ENCODE data around the gene MGST2. TPM values are rescaled to one million over a fixed set of nuclear protein-coding genes. Genes with fewer than 3 reads are reported as not detected.

Gene MGST2
- total RNA-seq, 1 experiment from 2014 or later, result 34.1 TPM

DNA sequence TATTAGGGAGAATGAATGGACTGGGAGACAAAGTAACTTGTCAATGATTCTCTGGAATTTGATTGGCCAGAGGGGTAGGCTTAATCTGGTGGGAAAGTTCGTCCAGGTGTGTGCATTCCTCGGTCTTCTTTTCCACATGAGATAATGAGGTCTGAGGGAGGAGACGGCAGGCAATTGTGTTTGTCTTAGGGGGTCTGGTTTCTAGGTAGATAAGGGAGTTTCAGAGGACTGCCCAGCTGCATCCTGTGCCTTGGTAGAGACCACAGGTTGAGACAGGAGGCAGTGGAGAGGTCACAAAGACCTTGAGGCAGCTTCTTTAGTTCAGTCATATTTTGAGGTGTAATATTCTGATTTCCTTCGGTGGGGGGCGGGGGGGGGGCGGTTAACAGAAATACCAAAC is 4.3 kb downstream of the MGST2 start:
- H3K4me1 ChIP-seq (replicated peaks), result peaks cover 11% of the 10 kb centered on the region
- H3K4me3 ChIP-seq, result no peak overlapping the region
- no peak for DNase-seq (ENCODE audit: low read depth in 1 of 2, low spot score in 2 of 2)
- no peaks in the 10 kb centered on the region for H3K27me3 ChIP-seq (replicated peaks)
- no peak overlapping the region for H3K27ac ChIP-seq
- H3K9me3 ChIP-seq (replicated peaks), result no peaks in the 10 kb centered on the region
- no peaks in the 10 kb centered on the region for H3K36me3 ChIP-seq

GRCh38 chr4:139670775-139671174 is 5.2 kb downstream of the MGST2 start:
- Histone ChIP-seq H3K36me3 (no peaks in the 10 kb centered on the region), H3K4me1 (replicated peaks) (peaks cover 8% of the 10 kb centered on the region), H3K4me3 (no peak overlapping the region), H3K9me3 (replicated peaks) (no peaks in the 10 kb centered on the region), H3K27me3 (replicated peaks) (no peaks in the 10 kb centered on the region), H3K27ac (no peak overlapping the region)
- DNase-seq (ENCODE audit: low read depth in 1 of 2, low spot score in 2 of 2), result no peak

GRCh38 chr4:139672215-139672614 is 6.6 kb downstream of the MGST2 start:
- DNase-seq (ENCODE audit: low read depth in 1 of 2, low spot score in 2 of 2), result no peak
- no peaks in the 10 kb centered on the region for H3K9me3 ChIP-seq (replicated peaks)
- no peaks in the 10 kb centered on the region for H3K27me3 ChIP-seq (replicated peaks)

DNA sequence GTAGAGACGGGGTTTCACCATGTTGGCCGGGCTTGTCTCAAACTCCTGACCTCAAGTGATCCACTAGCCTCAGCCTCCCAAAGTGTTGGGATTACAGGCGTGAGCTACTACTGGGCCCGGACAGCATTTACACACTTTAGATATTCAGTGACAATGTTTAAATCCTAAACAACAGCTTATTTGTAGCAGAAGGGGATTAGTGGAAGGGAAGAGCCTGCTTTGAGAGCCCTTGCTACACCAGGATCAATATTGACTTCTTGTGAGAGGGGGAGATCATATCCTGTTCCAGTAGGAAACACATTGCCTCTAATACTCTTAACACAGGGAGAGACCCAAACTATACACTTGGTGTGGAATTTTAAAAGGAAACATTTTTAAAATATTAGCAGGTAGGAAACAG is 7.1 kb downstream of the MGST2 start:
- H3K27ac ChIP-seq, result no peak overlapping the region
- no peaks in the 10 kb centered on the region for H3K9me3 ChIP-seq (replicated peaks)
- no peaks in the 10 kb centered on the region for H3K27me3 ChIP-seq (replicated peaks)
- H3K36me3 ChIP-seq, result no peaks in the 10 kb centered on the region
- DNase-seq (ENCODE audit: low read depth in 1 of 2, low spot score in 2 of 2), result no peak
- no peaks in the 10 kb centered on the region for H3K4me1 ChIP-seq (replicated peaks)
- no peak overlapping the region for H3K4me3 ChIP-seq

More at GRCh38 chr4:139672215-139672614, 6.6 kb downstream of the MGST2 start:
- Histone ChIP-seq H3K4me1 (replicated peaks) (no peaks in the 10 kb centered on the region), H3K4me3 (no peak overlapping the region), H3K27ac (no peak overlapping the region), H3K36me3 (no peaks in the 10 kb centered on the region)

DNA sequence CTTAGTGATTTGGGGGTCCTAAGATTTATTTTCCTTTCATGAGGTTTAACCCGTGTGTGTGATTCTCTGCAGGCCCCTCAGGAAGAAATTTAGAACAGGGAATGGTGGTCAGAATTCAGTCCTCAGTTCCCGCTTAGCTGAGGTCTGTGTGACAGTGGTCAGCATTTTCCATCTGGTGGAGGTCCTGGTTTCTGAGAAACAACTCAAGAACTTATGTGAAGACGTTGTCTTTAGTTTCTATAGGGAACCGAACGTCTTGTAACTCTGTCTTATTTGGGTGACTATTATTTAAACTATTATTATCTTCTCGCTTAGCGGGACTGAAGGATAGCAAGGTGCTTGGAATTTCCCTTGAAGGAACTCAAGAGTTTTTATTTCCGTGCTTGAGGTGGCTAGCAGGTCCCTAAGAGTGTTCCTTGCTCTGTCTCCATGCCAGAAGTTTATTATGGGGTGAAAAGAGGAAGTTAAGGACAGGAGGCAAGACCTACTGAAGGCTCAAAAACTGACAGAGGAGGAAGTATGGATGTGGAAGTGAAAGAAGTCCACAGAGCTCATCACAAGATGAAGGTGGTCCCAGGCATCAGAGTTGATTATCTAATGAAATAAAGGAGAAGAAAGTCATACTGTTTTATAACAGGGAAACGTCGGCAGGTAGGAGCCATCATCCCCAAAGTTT is 9.4 kb downstream of the MGST2 start:
- H3K36me3 ChIP-seq, result no peaks in the 10 kb centered on the region; the same call in none of the 2 replicates
- no peaks in the 10 kb centered on the region for H3K9me3 ChIP-seq (replicated peaks)
- DNase-seq (ENCODE audit: low read depth in 1 of 2, low spot score in 2 of 2), result no peak
- no peak overlapping the region for H3K27ac ChIP-seq
- H3K4me1 ChIP-seq (replicated peaks), result no peaks in the 10 kb centered on the region
- no peaks in the 10 kb centered on the region for H3K27me3 ChIP-seq (replicated peaks)
- no peak overlapping the region for H3K4me3 ChIP-seq

DNA sequence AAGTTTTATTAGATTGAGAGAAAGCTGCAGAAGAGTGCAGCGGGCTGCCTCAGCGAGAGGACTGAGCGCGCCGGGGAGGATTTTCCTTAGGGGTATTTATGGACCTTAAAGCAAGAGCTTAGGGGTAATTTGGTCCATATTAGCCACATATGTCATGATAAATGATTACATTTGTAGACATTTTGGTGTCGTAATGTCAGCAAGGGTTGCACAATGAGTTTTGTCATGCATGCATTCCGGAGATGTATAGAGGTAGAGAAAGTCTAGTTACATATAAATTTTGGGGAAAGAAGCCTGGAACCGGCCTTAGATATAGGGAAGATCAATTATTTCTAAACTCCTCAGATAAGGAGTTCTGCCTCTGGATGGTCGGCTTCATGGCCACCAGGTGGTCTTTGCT is 10.0 kb downstream of the MGST2 start:
- DNase-seq (ENCODE audit: low read depth in 1 of 2, low spot score in 2 of 2), result no peak
- Histone ChIP-seq H3K4me3 (no peak overlapping the region), H3K36me3 (no peaks in the 10 kb centered on the region; the same call in none of the 2 replicates)

DNA sequence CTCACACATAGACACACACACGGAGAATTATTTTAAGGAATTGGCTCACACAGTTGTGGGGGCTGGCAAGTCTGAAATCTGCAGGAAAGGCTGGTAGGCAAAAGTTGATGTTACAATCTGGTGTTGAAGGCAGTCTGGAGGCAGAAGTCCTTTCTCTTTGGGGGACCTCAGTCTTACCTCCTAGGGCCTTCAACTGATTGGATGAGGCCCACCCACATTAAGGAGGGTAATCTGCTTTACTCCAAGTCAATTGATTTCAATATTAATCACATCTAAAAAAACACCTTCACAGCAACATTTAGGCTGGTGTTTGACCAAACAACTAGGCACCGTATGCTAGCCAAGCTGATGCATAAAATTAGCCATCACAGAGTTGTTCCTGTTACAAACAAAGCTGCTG is 10.7 kb downstream of the MGST2 start:
- no peak overlapping the region for H3K27ac ChIP-seq

More for the DNA sequence above, 10.0 kb downstream of the MGST2 start:
- Histone ChIP-seq H3K9me3 (replicated peaks) (no peaks in the 10 kb centered on the region), H3K27me3 (replicated peaks) (no peaks in the 10 kb centered on the region), H3K27ac (no peak overlapping the region), H3K4me1 (replicated peaks) (no peaks in the 10 kb centered on the region)

DNA sequence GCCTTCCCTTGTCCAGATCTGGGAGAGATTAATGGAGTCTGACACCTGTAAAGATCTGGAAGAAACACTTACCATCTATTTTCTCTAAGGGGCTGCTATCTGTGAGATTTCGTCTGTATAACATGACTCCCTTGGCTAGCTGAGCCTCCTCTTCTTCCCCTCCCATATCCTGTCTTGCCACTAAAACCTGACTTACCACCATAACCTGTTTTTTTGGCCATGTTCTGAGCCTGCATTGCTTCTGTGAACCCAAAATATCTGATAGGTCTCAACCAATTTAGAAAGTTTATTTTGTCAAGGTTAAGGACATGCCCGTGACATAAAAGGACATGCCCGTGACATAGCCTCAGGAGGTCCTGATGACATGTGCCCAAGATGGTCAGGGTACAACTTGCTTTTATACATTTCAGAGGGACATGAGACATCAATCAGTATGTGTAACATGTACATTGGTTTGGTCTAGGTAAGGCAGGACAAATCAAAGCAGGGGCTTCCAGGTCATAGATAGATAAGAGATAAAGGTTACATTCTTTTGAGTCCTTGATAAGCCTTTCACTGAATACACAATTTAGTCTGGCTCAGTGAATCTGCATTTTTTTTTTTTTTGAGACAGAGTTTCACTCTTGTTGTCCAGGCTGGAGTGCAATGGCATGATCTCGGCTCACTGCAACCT is 11.4 kb downstream of the MGST2 start:
- Histone ChIP-seq H3K27ac (no peak overlapping the region), H3K27me3 (replicated peaks) (no peaks in the 10 kb centered on the region), H3K4me1 (replicated peaks) (no peaks in the 10 kb centered on the region), H3K9me3 (replicated peaks) (no peaks in the 10 kb centered on the region), H3K36me3 (no peaks in the 10 kb centered on the region; the same call in none of the 2 replicates), H3K4me3 (no peak overlapping the region)
- DNase-seq (ENCODE audit: low read depth in 1 of 2, low spot score in 2 of 2), result no peak

More for the DNA sequence above, 10.7 kb downstream of the MGST2 start:
- no peaks in the 10 kb centered on the region for H3K4me1 ChIP-seq (replicated peaks)
- H3K36me3 ChIP-seq, result no peaks in the 10 kb centered on the region; the same call in none of the 2 replicates
- H3K4me3 ChIP-seq, result no peak overlapping the region
- no peaks in the 10 kb centered on the region for H3K27me3 ChIP-seq (replicated peaks)
- H3K9me3 ChIP-seq (replicated peaks), result no peaks in the 10 kb centered on the region
- DNase-seq (ENCODE audit: low read depth in 1 of 2, low spot score in 2 of 2), result no peak

DNA sequence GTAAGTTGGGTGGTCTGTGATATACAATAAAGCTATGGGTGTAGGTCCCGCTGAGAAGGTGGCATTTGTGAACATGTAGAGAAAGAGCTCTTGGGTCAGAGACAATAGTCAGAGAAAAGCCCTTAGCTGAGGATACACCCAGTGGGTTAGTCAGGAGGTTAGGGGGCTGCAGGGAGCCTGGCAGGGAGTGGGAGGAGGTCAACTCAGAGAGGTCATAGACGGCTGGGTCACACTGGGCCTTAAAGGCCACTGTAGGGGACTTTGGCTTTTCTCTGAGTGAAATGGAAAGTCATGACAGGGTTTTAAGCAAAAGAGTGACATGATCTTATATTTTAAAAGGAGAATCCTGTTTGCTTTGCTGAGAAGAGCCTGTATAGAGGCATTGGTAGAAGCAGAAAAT is 16.7 kb downstream of the MGST2 start:
- DNase-seq (ENCODE audit: low read depth in 1 of 2, low spot score in 2 of 2), result no peak
- Histone ChIP-seq H3K27ac (no peak overlapping the region), H3K4me1 (replicated peaks) (no peaks in the 10 kb centered on the region), H3K4me3 (no peak overlapping the region), H3K9me3 (replicated peaks) (no peaks in the 10 kb centered on the region), H3K27me3 (replicated peaks) (no peaks in the 10 kb centered on the region), H3K36me3 (no peaks in the 10 kb centered on the region; the same call in none of the 2 replicates)

DNA sequence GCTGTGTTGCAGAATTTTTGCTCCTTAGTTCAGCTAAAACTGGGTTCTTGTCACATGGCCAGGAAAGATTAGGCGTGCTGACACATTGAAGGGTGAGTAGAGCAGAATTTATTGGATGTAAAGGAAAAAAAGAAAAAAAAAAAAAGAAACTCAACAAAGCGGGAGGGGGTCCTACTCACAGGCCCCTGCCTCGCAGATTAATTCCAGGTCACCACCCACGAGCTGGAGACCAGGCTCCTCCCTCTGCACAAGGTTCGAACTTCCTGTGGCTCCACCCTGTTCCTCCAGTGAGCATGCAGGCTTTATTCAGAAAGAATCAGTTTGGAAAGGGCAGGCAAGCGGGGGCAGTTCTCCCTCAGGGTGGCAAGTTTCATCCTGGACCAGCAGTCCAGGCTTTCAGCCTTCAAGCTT is 17.1 kb downstream of the MGST2 start:
- Histone ChIP-seq H3K4me1 (replicated peaks) (no peaks in the 10 kb centered on the region), H3K9me3 (replicated peaks) (no peaks in the 10 kb centered on the region), H3K27ac (no peak overlapping the region), H3K27me3 (replicated peaks) (no peaks in the 10 kb centered on the region), H3K36me3 (no peaks in the 10 kb centered on the region; the same call in none of the 2 replicates), H3K4me3 (no peak overlapping the region)
- no peak for DNase-seq (ENCODE audit: low read depth in 1 of 2, low spot score in 2 of 2)

DNA sequence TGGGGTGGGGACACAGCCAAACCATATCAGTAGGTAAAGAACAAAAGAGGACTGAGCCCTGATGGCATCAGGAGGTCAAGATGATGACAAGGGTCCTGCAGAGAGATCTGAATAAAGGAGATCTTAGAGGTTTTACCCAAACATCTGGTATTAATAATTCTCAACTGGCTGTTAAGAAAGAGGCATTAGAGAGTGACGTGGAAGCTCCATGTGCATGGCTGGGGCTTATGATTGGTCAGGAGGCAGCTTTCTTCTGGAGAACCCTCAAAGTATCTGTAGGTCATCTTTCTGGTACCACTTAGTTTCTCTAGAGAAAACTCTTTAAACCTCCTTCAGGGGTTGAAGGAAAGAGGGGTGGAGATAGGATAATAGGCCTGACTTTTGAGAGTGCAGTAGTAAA is 18.7 kb downstream of the MGST2 start:
- Histone ChIP-seq H3K4me3 (no peak overlapping the region), H3K4me1 (replicated peaks) (peaks cover 2% of the 10 kb centered on the region; the same call in 1 of the 2 replicates), H3K9me3 (replicated peaks) (no peaks in the 10 kb centered on the region), H3K36me3 (no peaks in the 10 kb centered on the region; the same call in none of the 2 replicates), H3K27me3 (replicated peaks) (no peaks in the 10 kb centered on the region), H3K27ac (no peak overlapping the region)
- DNase-seq (ENCODE audit: low read depth in 1 of 2, low spot score in 2 of 2), result no peak

DNA sequence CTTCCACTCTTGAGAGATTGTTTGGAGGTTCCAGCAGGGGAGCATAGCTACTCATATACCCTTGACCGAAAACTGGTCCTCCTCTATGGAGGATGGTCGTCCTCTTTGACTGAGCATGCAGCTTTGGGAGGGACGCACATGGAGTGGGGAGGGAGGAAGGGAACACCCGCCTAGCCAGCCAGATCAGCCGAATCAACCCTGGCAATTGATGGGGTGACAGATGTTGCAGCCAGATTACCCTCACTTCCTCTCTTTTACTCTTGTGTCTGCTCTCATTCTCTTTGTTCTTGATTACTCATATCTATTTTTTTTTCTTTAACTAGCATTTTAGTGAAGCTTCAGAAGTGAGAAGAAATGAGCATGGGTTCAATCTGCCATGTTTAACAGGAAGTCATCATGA is 19.6 kb downstream of the MGST2 start:
- no peaks in the 10 kb centered on the region; the same call in 1 of the 2 replicates for H3K36me3 ChIP-seq
- H3K4me1 ChIP-seq (replicated peaks), result peaks cover 6% of the 10 kb centered on the region; the same call in 1 of the 2 replicates
- no peak for DNase-seq (ENCODE audit: low read depth in 1 of 2, low spot score in 2 of 2)
- no peak overlapping the region for H3K4me3 ChIP-seq
- H3K27ac ChIP-seq, result no peak overlapping the region
- H3K27me3 ChIP-seq (replicated peaks), result no peaks in the 10 kb centered on the region
- H3K9me3 ChIP-seq (replicated peaks), result no peaks in the 10 kb centered on the region

GRCh38 chr4:139686130-139686529 is 20.5 kb downstream of the MGST2 start:
- Histone ChIP-seq H3K4me1 (replicated peaks) (peaks cover 6% of the 10 kb centered on the region; the same call in 1 of the 2 replicates), H3K4me3 (no peak overlapping the region), H3K36me3 (no peaks in the 10 kb centered on the region; the same call in 1 of the 2 replicates), H3K9me3 (replicated peaks) (no peaks in the 10 kb centered on the region), H3K27me3 (replicated peaks) (no peaks in the 10 kb centered on the region), H3K27ac (no peak overlapping the region)
- no peak for DNase-seq (ENCODE audit: low read depth in 1 of 2, low spot score in 2 of 2)

DNA sequence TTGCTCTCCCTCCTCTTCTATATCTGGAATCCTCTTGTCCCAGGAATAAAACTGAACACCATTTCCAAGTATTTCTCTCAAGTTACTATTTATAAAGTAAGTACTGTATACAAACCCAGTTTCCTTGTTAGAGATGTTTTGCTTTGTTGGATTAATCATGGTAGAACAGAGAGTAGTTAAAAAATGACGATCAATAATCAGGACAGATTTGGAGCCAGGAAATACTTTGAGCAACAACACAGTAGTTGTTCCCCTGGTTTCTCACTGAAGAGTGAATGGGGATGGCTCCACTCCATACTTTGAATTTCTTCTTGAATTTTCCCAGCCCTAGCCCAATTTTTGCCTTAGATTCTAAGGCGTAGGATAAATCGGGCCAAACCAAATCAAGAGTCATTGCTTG is 21.4 kb downstream of the MGST2 start:
- Histone ChIP-seq H3K4me1 (replicated peaks) (peaks cover 6% of the 10 kb centered on the region; the same call in 1 of the 2 replicates), H3K9me3 (replicated peaks) (no peaks in the 10 kb centered on the region)

More for the DNA sequence above, 21.4 kb downstream of the MGST2 start:
- no peak overlapping the region for H3K27ac ChIP-seq
- H3K27me3 ChIP-seq (replicated peaks), result no peaks in the 10 kb centered on the region
- H3K4me3 ChIP-seq, result no peak overlapping the region
- no peak for DNase-seq (ENCODE audit: low read depth in 1 of 2, low spot score in 2 of 2)
- no peaks in the 10 kb centered on the region; the same call in 1 of the 2 replicates for H3K36me3 ChIP-seq
